ENCODE measurements around the gene CCDC60.
A peak's percentile ranks its signal among the peaks of the same experiment; 100 is the strongest.

DNA sequence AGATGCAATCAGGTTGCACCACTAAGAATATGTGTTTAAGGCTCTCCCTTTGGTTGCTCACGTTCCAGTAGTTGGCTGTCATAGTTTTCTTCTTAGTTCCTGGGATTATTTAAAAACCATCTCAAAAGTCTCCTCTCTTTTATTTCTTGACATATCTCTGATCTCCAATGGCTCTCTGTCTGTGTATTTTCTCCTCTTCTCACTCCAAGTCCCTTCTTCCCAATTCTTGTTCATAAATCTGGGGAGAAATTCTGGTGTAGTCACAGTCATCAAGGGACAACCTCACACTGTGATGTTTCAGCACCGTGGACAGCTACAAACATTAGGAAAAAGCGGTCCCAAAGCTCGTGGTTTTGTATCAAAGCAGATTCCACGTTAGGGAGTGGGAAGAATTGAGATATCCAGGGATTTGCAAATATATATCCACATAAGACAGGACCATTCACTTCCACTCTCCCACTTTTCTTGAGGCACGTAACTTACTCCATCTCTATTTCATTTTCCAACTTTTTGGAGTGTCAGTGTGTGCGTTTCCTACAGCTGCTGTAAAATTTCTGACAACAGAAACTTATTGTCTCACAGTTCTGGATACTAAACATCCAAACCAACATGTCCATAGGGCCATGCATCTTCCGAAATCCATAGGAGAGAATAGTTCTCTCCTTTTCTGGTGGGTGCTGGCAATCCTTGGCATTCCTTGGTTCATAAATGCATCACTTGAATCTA, 178.4 kb downstream of the CCDC60 start:
- TF ChIP-seq KLF16 (tag by site-specific recombination; IDR thresholded peaks at IDR 0.05) (no peak), ZNF747 (tag by site-specific recombination; IDR thresholded peaks at IDR 0.05) (no peak), RBAK (tag by site-specific recombination; IDR thresholded peaks at IDR 0.05) (no peak), ZNF560 (tag by site-specific recombination; IDR thresholded peaks at IDR 0.05; ENCODE audit: borderline replicate concordance) (no peak), ZNF596 (tag by site-specific recombination; IDR thresholded peaks at IDR 0.05) (no peak), ZBTB7A (tag by site-specific recombination; IDR thresholded peaks at IDR 0.05; ENCODE audit: low read depth) (no peak), ZNF175 (tag by site-specific recombination; IDR thresholded peaks at IDR 0.05) (no peak), YY1 (tag by site-specific recombination; IDR thresholded peaks at IDR 0.05) (no peak), ZNF311 (tag by site-specific recombination; IDR thresholded peaks at IDR 0.05; ENCODE audit: borderline replicate concordance) (no peak)
- TF ChIP-seq, protein P1, sequence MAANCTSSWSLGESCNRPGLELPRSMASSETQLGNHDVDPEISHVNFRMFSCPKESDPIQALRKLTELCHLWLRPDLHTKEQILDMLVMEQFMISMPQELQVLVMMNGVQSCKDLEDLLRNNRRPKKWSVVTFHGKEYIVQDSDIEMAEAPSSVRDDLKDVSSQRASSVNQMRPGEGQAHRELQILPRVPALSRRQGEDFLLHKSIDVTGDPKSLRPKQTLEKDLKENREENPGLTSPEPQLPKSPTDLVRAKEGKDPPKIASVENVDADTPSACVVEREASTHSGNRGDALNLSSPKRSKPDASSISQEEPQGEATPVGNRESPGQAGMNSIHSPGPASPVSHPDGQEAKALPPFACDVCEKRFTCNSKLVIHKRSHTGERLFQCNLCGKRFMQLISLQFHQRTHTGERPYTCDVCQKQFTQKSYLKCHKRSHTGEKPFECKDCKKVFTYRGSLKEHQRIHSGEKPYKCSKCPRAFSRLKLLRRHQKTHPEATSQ (tag by site-specific recombination; IDR thresholded peaks at IDR 0.05), result no peak
- TF ChIP-seq, protein P2, sequence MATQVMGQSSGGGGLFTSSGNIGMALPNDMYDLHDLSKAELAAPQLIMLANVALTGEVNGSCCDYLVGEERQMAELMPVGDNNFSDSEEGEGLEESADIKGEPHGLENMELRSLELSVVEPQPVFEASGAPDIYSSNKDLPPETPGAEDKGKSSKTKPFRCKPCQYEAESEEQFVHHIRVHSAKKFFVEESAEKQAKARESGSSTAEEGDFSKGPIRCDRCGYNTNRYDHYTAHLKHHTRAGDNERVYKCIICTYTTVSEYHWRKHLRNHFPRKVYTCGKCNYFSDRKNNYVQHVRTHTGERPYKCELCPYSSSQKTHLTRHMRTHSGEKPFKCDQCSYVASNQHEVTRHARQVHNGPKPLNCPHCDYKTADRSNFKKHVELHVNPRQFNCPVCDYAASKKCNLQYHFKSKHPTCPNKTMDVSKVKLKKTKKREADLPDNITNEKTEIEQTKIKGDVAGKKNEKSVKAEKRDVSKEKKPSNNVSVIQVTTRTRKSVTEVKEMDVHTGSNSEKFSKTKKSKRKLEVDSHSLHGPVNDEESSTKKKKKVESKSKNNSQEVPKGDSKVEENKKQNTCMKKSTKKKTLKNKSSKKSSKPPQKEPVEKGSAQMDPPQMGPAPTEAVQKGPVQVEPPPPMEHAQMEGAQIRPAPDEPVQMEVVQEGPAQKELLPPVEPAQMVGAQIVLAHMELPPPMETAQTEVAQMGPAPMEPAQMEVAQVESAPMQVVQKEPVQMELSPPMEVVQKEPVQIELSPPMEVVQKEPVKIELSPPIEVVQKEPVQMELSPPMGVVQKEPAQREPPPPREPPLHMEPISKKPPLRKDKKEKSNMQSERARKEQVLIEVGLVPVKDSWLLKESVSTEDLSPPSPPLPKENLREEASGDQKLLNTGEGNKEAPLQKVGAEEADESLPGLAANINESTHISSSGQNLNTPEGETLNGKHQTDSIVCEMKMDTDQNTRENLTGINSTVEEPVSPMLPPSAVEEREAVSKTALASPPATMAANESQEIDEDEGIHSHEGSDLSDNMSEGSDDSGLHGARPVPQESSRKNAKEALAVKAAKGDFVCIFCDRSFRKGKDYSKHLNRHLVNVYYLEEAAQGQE (tag by site-specific recombination; IDR thresholded peaks at IDR 0.05), result peak; percentile 95
- TF ChIP-seq, protein P3, sequence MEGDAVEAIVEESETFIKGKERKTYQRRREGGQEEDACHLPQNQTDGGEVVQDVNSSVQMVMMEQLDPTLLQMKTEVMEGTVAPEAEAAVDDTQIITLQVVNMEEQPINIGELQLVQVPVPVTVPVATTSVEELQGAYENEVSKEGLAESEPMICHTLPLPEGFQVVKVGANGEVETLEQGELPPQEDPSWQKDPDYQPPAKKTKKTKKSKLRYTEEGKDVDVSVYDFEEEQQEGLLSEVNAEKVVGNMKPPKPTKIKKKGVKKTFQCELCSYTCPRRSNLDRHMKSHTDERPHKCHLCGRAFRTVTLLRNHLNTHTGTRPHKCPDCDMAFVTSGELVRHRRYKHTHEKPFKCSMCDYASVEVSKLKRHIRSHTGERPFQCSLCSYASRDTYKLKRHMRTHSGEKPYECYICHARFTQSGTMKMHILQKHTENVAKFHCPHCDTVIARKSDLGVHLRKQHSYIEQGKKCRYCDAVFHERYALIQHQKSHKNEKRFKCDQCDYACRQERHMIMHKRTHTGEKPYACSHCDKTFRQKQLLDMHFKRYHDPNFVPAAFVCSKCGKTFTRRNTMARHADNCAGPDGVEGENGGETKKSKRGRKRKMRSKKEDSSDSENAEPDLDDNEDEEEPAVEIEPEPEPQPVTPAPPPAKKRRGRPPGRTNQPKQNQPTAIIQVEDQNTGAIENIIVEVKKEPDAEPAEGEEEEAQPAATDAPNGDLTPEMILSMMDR (tag by site-specific recombination; IDR thresholded peaks at IDR 0.05), result no peak

Measured in HEK293 (cell line).